MV-4-11 (cell line): ENCODE results near the gene MDH1B.
"Not testable (repeated sequence)": the region's sequence is repeated elsewhere in the genome, so short reads cannot be mapped to it uniquely, and the experiment has no call there.

Experiments used
- DNase-seq: peaks from one replicate; lab custom pipeline; 2025; lab: John Stamatoyannopoulos, UW

Gene MDH1B

DNA sequence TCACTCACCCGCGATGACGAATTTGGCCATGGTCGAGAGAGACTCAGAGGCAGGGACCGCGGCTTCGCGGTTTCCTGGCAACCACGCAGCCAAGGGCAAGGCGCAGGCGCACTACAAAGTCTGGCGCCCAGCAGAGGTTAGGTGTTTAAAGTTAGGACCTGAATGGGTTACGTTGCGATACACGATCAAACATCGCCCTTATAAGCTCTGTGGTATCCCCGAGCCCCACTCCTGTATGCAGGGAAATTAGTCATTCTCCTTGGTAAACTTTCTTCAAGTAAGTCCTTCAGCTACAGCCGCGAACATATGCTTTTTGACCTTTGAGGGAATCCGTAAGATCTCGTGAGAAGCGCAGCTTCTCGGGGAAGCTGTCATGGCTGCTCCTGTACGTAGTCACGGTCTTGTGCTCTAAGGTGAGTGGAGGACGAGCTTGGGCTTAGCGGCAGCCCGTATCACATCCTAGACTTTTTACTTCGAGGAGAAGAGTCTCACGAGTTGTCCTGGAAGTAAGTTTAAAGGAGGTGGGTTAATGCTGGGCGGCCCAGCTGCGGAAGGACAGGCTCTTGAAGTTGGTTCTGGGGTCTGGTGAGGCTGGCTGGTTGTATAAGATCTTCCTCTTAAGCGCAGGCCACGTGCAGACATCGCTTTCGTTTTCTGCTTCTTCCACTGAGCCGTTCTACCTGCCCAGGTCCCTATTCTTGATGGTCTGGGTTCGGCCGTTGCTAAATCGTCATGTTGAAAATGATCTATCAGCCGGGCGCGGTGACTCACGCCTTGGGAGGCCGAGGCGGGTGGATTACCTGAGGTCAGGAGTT is at the start of gene MDH1B, which contains the start of gene FASTKD2:
Gene MDH1B (minus strand): TSS at position 87 of the 815 bp plus-strand sequence. CDS start 57 bp downstream, at position 30.
Gene FASTKD2 (plus strand): TSS at position 365 of the 815 bp plus-strand sequence. CDS start 1,088 bp downstream, outside the sequence.
- peak; percentile 94 for DNase-seq

- DNase-seq: no peak
These were observed 49.4 kb upstream of the MDH1B start for GRCh38 chr2:206814498-206814897.

- not testable (repeated sequence) for DNase-seq
These were observed 47.3 kb upstream of the MDH1B start for GRCh38 chr2:206812471-206812870.

DNA sequence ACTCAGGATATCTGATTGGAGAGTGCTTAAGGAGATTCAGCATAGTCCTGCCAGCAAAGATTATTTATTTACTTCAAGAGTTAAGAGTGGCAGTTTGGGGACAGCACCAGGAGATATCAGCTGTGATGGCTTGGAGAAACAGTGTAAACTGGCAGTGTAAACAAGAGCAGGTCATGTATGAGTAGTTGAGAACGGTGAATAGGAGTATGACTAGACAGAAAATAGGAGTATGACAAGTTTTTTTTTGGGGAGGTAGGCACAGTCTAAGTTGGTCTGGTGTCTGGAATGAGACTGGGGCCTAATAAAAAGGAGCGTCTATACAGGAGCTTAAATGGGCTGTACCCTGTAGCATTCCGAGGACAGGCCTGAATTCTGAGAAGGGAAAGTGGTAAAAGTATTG is 42.5 kb upstream of the MDH1B start:
- not testable (repeated sequence) for DNase-seq

GRCh38 chr2:206805887-206806607 is 40.9 kb upstream of the MDH1B start:
- DNase-seq: no peak

DNA sequence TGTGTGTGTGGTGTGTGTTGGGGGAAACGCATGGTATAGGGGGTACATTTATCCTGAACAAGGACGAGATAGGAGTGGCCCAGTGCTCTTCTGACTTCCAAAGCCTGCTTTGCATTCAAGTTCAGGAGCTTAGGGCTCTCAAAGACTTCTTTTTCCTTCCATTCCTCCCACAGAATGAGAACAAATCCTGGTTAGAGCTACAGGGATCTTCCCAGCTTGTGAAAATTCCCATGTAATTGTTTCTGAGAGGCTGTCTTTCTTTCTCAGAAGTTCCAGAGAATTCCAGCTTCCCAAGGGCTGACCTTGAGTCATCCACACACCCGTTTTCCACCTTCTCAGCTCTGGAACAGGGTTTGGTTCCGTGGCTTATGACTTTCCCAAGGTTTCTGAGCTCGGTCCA is 39.2 kb upstream of the MDH1B start:
- no peak for DNase-seq

GRCh38 chr2:206802654-206803514 is 37.8 kb upstream of the MDH1B start:
- no peak for DNase-seq

- no peak for DNase-seq
These were observed 36.5 kb upstream of the MDH1B start for GRCh38 chr2:206801418-206802189.

DNA sequence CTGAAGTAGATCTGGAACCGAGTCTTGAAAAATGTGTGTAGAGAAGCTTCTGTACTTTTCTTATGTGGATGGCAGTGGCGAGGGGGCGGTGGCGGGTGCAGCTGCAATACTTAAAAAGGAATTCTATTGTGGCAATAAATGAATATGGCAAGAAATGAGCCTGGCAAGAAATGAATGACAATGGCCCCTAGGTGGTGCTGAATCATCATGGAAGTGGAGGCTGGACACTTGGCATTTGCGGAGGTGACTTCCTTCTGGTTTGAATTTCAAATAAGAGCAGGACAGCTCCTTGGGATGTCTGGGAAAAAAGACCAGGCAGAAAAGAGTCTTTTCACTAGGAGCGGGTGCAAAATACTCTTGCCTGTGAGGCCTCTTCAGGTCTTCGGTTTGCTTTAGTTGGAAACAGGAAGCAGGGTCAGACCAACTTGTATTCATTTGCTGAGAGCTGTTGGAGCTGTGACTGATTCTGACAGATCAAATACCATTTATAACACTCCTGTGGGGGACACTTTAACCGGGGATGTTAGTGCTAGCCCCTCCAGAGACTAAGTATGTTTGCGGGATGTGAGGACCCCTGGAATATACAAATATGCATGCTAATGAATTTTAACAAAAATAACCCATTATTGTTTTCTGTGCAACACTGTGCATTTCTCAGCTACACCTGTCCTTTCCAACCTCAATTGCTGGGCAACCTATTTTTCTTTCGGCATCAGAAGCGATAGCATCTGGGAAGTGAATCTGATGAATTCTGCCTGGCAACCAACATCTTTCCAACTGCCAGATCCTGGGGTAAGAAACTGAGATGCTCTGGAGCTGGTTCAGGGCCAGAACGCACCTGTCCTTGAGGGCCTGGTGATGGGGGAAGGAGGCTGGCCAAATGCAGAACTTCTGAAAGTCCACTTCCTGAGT is 35.6 kb upstream of the MDH1B start:
- DNase-seq: peak; percentile 72

- DNase-seq: peak; percentile 87
These were observed 34.0 kb upstream of the MDH1B start for GRCh38 chr2:206799083-206799482.

DNA sequence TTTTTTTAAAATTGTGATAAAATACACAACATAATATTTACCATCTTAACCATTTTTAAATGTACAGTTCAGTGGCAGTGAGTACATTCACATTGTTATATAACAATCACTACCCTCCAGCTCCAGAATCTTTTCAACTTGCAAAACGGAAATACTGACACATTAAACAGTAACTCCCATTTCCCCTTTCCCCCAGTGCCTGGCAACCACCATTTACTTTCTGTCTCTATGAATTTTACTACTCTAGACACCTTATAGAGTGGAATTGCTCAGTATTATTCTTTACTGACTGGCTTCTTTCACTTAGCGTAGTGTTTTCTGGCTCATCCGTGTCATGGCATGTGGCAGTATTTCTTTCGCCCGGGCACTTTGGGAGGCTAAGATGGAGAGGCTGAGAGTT is 32.9 kb upstream of the MDH1B start:
- peak; percentile 89 for DNase-seq

- DNase-seq: no peak
These were observed 32.2 kb upstream of the MDH1B start for GRCh38 chr2:206797376-206797775.

GRCh38 chr2:206792645-206793044 is 27.5 kb upstream of the MDH1B start:
- DNase-seq: no peak

GRCh38 chr2:206790311-206790935 is 25.3 kb upstream of the MDH1B start:
- DNase-seq: no peak

DNA sequence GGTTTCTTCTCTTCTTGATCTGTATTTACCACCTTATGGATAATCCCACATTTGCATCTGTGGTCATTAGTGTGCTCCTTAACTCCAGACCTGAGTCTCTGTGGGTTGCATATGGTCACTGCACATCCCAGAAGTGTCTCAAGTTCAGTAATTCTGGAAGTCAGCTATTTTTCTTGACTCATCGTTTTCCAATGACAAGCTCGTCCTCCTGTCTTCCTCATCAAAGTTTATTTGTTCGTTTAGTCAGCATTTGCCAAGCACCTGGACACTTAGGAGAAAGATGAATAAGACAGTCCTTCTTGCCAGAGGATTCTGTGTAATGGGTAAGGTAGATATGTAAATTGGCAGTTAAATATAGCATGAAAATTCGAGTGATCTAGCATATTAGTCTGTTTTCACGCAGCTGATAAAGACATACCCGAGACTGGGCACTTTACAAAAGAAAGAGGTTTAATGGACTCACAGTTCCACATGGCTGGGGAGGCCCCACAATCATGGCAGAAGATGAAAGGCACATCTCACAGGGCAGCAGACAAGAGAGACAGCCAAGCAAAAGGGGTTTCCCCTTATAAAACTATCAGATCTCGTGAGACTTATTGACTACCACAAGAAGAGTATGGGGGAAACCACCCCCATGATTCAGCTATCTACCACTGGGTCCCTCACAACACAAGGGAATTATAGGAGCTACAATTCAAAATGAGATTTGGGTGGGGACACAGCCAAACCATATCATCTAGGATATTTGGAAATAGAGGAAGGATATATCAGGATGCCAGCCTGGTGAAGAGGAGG is 19.6 kb upstream of the MDH1B start:
- DNase-seq: no peak

DNA sequence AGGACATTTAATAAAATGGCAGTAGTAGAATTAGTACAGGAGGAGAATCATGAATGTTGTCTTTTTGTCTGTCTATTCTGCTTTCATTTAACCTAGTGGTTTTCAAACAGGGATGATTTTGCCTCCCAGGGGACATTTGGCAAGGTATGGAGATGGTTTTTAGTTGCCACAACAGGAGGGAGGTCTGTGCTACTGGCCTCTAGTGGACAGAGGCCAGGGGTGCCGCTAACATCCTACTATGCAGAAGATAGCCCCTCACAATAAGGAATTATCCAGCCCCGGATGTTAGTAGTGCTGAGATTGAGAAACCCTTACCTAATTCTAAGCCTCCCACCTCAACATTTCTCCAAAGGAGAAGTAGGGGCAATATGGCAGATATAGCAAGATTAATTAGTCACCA is 18.6 kb upstream of the MDH1B start:
- DNase-seq: no peak

DNA sequence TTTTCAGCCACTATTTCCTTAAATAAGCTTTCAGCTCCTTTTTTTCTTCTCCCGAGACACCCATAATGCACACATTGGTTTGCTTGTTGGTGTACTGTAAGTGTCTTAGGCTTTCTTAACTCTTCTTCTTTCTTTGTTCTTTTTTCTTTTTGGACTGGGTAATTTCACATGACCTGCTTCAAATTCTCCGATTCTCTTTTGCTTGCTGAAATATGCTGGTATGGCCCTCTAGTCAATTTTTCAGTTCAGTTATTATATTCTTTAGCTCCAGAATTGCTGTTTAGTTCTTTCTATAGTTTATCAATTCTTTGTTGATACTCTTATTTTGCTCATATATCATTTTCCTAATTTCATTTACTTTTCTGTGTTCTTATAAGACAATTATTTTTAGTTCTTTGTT is 15.5 kb upstream of the MDH1B start:
- no peak for DNase-seq

GRCh38 chr2:206776432-206776831 is 11.3 kb upstream of the MDH1B start:
- no peak for DNase-seq

DNA sequence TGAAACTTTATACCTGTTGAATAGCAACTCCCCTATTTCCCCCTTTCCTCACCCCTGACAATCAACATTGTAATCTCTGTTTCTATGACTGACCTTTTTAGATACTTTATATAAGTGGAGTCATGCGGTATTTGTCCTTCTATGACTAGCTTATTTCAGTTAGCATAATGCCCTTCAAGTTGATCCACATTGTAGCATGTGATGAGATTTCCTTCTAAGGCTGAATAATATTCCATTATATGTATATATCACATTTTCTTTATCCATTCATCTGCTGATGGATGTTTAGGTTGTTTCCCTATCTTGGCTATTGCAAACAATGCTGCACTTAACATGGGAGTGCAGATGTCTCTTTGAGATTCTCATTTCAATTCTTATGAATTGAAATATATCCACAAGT is 9.7 kb upstream of the MDH1B start:
- no peak for DNase-seq
